EH (cell line): Measurements from ENCODE around the gene SEC14L5.
"Not testable (repeated sequence)": the region's sequence is repeated elsewhere in the genome, so short reads cannot be mapped to it uniquely, and the experiment has no call there.

ENCODE experiments used
- DNase-seq: peaks from one replicate; pipeline ENCODE4 v3.0.0-alpha.2; 2015; ENCODE audit warnings: low read depth

Gene SEC14L5

DNA sequence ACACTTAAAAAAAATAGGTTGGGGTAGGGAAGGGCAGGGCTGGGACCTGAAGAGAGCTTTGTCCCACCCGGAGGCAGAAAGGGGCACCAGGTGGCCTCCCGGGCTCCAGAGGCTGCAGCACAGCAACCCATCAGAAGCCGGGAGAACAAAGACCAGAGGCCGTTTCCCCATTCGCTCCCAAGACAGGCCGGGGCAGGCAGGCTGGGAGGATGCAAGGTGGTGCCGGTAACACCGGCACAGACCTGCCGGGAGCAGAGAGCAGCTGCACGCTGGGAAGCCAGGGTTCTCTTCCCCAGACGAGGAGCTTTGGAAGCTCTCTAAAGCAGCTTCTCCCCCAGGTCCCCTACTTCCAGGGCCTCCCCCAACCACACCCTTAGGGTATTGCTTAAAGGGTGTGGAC is 26.7 kb upstream of the SEC14L5 start:
- no peak for DNase-seq

DNA sequence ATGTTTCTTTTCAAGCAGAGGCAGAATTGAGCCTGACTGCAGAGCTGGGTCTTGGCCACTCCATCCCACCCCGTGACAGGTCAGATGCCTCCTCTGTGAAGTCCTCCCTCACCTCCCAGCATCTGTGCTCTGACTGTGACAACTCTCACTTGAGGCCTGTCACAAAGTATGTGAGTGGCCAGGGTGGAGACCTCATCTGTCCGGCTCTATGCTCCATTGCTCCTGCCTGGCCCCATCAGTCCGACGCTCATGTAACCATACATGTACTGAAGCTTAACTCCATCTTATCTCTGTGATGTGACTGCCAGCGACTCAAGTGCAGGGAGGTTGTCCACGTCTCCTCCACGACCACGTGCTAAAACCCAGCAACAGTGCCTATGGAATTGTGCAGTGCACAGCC is 24.7 kb upstream of the SEC14L5 start:
- no peak for DNase-seq

DNA sequence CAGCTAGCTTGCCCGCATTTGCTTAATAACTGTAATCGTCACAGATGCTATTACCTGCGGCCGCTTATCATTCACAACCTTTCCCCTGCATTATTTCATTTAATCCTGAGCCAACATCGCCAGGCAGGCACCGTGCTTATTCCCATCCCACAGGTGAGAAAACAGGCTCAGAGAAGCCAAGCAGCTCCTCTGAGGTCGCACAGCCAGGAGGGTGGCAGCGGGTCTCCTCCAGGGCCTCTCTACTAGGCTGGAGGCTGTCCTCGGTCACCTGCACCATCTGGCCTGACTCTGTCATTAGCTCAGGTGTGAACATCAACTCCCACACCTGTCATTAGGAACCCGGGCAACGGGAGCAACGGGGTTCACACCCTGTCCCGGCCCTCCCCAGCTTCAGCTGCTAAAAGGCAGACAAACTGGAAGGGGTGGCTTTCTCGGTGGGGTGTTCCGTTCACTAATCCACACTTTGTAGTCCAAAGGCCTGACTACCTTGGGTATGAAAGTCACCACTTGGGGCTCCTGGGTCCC is 24.2 kb upstream of the SEC14L5 start:
- no peak for DNase-seq

DNA sequence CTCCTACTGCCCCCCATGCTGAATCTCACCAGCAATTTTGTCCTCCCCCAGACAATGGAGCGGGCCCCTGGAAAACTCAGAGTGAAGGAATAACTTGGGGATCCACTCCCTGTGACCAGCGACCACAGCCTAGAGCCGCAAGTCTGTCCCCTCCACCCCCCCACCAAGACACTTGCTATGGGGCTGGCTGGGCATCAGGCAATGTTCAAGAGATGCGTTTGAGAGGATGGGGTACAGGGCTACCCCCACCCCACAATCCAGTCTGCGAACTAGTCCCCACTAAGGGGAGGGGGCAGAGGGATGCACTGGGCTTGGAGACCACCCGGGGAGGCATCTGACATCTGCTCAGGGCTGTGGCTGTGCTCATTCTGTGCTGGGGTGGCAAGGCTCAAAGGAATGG is 23.5 kb upstream of the SEC14L5 start:
- no peak for DNase-seq

DNA sequence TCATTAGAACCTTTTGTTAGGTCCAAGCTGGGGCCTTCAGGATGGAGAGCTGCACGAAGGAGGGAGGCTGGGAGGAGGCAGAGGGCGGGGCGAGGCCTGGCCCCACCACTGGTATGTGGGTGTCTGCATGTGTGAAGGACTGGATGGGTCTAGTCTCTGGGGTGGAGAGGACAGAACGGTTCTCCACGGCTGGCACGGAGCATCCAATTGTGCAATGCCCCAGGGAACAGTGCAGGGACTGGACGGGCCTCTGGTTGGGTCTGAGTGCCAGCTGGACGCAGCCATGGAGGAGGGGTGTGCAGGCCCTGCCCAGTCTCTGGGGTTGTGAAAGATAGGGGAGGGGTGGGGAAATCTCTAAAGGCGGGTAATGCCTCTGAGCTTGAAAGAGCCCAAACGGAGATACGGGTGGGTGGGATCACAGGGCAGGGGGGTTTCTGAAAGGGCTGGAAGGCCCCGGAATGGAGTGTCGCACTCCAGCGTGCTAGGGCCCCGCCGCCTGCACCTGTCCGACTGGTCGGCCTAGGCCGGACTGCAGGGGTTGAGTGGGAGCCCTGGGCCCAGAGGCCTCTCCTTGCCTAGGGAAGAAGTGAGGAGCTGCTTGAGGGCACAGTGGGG is 22.8 kb upstream of the SEC14L5 start:
- peak; percentile 53 for DNase-seq

DNA sequence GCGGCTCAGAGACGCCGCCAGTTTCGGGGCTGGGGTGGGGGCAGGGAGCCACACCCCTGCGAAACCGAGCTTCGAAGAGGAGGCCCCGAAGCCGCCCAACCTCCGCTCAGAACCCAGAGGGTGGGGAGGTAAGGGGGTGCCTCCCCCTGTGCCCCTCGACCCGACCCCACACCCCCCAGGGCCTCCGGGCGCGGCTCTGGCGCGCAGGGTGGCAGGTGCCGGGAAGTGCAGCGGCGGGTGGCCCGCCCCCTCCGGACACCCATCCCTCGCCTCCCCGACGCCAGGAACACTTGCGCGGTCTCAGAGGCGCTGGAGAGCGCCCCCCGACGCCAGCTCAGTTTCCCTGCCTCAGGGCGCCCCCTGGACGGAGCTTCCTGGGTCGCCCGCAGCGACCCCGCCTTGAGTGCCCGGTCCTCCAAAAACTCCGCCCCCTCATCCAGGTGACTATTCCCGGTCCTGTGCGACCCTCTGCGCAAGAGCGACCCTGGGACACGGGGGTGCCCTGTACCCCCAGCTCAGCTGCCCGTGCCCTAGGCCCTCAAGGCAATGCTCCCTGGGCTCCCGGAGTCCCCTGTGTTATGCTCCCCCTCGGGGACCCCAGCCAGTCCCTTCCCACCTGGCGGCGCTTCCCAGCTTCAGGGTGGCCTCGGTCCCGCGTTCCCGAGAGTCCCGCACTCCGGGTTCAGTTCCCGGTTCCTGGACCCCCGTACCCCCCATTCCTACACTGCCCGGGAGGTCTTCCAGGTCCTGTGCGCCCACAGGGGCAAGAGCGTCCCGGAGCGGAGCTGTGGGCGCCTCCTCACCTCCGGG is 21.7 kb upstream of the SEC14L5 start:
- no peak for DNase-seq

DNA sequence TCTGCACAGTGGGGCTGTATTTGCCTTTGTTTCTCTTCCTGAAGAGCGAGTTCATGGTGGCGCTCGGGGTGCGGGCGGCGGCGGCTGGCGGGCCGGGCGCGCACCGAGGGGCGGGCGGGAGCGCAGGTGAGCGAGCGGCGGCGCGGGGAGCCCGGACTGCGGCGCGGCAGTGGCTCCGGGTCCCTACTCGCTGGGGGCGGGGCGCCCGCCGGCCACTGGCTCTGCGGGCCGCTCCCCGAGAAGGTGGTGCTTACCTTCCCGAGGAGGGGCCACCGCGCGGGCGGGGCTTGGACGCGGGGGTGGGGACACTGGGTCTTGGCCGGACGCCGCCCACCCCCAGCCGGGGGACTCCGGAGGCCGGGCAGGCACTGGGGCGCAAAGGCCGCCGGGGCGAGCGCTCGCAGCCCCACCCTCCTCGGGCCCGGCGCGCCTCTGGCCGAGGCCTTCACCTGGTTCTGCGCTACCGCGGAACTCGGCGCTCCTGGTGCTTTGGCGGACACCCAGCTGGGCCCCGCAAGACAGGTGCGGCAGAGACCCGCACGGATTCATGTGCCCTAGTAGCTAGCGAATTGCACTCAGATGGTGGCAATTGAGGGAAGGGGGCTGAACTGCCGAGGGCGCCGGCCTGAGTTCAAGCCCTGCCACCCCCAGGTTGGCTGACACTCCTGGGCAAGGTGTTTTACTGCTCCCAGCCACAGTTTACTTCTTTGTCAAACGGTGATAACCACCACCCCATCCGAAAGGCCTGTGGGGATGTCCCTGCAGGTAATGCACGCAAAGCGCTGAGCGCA is 20.9 kb upstream of the SEC14L5 start, which contains the start of gene PPL:
TSS of gene PPL (minus strand) at position 158 of the 791 bp plus-strand sequence. CDS start at position 55, 103 bp downstream.
- DNase-seq = no peak

DNA sequence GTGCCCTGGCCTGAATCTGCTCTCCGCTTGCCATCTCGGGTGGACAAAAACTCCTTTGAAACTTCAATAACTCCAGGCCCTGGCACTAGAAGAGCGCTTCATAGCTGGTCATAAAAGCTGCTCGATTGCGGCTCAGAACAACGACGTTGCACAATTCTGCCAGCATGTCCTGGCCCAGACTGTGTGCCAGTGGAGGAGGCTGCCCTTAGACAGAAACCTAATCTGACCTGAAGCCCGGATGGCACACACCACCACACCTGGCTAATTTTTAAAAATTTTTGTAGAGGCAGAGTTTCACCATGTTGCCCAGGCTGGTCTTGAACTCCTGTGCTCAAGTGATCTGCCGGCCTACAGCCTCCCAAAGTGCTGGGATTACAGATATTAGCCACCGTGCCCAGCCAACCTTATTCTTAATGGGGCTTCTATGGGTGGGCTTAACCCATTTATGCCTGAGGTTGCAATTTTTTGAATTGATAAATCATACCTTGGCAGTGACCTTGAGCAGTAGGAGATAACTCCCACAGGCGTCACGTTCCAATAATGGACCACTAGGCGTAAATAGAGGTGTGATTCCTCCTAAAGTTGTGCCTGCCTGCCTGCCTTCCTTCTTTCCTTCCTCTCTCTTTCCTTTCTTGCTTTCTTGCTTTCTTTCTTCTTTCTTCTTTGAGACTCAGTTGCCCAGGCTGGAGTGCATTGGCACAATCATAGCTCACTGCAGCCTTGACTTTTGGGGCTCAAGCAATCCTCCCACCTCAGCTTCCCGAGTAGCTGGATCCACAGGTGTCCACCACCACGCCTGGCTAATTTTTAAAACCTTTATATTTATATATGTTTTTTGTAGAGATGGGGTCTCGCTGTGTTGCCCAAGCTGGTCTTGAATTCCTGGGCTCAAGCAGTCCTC is 20.1 kb upstream of the SEC14L5 start:
- DNase-seq = no peak

DNA sequence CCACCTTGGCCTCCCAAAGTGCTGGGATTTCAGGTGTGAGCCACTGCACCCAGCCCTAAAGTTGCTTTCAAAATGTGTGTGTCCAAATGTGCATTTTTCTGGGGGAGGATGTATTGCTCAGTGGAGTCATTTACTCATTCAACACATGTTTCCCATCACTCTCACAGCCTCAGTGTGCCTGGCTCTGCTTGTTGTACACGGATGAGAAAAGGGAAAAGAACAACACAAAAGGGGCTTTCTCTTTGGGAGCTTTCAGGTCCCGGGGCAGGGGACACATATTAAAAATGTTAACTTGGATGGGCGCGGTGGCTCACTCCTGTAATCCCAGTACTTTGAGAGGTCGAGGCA is 19.5 kb upstream of the SEC14L5 start:
- no peak for DNase-seq

DNA sequence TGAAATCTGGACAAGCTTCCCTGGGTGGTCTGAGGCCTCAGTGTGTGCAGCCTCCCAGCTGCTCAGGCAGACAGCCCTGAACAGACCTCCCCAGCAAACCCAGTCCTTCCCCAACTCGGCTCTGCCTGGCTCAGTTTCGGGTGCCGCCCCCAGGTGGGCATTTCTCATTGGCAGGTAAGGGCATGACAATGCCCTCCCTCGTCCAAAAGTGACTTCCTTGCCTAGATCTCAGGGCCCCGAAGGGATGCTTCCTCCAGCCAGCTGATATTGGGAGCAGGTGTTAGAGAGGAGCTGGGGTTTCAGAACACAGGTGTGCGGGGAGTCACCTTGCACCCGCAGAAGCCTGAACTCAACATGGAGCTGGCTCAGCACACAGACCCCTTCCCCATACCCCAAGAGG is 17.4 kb upstream of the SEC14L5 start:
- DNase-seq = no peak

DNA sequence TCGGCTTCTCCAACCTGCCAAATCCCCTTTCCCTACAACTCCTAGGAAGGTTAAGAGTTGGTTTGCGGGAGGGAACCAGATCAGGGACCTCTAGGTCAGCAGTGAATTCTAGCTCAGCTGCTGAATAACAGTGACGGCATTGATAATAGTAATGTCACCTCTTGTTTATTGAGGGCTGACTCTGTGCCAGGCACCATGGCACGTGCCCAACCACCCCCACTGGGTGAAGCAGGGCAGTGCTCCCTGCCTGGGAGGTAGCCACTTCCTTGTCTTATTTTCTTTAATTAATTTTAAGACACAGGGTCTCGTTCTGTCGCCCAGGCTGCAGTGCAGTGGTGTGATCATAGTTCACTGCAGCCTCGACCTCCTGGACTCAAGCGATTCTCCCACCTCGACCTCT is 15.6 kb upstream of the SEC14L5 start:
- DNase-seq = no peak

DNA sequence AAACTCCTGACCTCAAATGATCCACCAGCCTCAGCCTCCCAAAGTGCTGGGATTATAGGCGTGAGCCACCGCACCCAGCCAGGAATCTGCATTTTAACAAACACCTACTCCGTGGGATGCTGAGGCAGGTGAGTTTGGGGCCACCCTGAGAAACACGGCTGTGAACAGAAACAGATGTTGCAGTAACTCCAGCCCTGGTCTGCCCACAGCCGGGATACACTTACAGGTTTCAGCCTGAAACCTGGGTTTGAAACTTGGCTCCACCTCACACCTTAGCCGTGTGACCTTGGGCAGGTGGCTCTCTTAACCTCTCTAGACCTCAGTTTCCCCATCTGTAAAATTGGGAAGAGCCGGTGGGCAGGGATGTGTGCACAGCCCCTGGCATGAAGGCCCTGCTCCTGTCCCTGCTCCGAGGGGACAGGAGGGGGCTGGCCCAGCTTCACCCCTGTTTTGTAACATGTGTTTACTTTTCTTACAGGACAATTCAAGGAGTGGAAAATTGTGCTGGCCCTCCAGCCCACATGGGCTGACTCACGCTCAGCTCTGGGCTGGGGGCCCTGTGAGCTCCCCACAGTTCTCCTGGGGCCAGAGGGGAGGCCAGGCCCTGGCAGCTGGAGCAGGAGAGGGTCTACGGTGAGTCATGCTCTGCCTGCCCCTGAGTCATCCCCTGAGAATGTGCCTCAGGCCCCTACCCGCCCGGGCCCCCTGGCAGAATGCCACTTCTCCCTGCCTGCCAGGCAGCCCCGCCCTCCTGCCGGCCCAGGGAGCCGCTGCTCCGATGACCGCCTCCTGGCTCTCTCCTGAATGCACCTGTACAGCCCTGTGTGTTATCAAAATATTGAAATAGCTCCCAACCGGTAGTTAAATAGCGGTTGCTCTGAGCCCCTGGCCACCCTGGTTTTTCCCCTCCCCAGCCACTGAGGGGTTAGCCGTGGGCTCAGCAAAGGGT is 13.5 kb upstream of the SEC14L5 start:
- peak; percentile 96 for DNase-seq

DNA sequence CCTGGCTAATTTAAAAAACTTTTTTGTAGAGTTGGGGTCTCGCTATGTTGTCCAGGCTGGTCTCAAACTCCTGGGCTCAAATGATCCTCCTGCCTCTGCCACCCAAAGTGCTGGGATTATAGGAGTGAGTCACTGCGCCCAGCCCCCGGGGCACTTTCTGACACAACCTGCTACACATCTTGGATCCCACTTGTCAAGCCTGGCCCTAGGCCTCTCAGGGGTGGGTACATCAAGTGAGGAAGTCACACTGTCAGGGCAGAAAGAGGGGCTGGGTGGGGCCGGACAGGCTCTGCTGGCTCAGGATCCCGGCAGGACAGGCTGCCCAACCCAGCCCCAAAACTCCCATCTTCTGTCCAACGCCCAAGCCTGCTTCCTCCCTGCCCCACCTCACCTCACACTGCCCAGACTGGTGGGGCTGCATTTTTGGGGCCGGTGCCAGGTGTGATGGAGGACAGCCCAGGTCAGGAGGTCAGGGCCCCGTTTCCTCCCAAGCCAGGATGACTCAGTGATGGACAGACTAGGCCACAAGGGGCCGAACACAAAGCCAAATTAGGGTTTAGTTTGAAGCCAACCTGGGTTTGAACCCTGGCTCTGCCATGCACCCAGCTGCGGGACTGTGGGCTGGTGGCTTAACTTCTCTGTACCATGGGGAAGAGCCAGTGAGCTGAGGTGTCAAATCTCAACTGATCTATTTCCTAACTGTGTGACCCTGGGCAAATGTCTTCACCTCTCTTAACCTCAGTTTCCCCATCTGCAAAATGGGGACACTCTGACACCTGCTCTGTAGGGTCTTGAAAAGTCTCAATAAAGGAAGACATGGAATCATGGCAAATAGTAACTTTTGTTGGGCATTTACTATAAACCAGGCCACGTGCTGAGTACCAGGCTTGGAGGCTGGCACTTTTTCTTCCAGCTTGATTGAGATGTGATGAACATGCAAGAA is 12.3 kb upstream of the SEC14L5 start:
- peak; percentile 65 for DNase-seq

DNA sequence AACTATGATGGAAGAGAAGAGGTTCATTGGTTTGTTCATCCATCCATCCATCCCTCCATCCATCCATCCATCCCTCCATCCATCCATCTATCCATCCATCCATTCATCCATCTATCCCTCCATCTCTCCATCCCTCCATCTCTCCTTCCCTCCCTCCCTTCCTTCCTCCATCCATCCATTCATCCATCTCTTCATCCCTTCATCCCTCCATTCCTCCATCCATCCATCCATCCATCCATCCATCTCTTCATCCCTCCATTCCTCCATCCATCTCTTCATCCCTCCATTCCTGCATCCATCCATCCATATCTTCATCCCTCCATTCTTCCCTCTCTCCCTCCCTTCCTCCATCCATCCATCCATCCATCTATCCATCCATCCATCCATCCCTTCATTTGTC is 11.2 kb upstream of the SEC14L5 start:
- DNase-seq = no peak

DNA sequence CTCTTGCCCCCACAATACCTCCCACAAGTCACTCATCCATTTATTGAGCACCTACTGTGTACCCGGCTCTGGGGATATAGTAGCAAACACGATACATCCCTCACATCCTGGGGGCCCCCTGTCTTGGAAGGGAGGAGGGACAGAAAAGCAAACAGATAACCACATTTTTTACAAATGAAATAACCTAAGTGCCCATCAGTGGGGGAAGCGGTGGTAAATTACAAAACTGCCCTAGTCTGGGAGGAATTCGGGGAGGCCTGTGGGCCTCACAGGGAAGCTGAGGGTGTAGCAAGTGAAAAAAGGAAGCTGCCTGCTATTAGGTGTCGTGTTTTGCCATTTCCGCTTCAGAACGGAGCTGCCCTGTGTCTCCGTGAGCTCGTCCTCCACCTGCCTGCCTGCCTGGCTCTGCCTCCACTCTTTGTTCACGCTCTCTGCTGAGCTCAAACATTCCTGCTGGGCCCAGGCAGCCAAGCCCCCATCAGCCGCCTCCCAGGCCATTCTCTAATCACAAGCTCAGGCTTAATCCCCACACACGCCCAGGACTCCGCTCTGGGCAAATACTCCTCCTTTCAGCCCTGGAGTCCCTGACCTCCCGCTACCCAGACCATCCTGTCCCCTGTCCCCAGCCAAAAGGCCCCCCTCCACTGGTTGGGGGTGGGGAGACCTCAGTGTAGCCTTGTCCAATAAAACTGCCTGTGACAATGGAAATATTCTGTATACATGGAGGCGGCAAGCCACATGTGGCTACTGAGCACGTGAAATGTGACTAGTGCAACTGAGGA is 10.2 kb upstream of the SEC14L5 start:
- DNase-seq = no peak

DNA sequence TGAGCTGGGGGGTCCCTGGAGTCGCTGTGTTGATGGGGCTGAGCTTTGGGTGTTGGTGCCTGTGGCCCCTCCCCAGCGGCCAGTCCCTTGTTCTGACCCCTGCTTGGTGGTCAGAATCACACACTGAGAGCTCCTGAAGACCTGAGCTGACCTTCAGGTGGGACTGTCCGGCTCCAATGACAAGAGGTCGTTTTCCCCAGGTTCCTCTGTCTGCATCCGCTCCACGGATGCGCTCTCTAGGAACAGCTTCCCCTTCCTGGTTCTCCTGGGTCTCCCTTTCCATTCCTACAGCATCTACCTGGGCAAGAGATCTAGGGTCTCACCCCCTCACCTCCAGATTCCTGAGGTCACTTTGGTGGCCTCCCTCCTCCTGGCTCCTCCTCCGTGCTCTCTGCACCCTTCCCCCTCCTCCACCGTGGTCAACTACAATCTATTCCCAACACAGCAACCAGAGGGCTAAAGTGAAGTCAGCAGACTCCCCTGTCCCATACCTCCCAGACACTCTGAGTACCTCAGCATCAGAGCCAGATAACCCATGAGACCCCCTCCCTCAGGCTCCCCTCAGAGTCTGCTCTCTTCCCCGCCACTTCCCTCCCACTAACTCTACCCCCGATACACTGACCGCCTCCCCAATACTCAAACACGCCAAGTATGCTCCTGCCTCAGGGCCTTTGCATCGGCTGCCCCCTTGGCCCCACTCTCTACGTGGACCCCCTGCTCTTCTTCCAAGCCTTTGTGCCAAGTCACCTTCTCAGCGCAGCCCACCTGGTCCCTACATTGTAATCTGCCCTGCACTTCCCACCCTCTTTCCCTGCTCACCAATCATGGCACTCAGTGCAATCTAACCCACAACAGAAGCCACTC is 9.0 kb upstream of the SEC14L5 start:
- no peak for DNase-seq

DNA sequence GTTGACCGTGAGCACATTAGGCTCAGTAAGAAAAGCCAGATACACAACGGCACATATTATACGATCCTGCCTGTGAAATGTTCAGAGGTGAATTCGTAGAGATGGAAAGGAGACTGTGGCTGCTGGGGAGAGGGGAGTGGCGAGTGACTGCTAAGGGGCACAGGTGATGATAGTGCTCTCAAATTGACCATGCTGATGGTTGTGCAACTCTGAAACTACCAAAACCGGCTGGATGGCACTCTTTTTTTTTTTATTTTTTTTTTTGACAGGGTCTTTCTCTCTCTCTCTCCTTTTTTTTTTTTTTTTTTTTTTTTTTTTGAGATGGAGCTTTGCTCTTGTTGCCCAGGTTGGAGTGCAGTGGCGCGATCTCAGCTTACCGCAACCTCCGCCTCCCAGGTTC is 8.1 kb upstream of the SEC14L5 start:
- no peak for DNase-seq

DNA sequence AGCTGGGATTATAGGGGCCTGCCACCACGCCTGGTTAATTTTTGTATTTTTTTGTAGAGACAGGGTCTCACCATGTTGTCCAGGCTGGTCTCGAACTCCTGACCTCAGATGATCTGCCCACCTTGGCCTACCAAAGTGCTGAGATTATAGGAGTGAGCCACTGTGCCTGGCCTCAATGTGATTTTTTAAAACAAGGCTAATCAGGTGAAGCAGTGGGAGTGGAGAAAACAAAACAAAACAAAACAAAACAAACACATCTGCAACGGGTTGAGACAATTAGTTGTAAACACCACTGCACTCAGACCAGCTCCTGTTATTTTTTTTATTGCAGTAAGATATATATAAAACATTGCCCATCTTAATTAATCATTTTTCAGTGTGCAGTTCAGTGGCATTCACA is 6.5 kb upstream of the SEC14L5 start:
- DNase-seq = not testable (repeated sequence)
